ENCODE data around the gene MBD4. TPM values are rescaled to one million over a fixed set of nuclear protein-coding genes. Genes with fewer than 3 reads are reported as not detected.

The MBD4 gene
- total and polyA plus RNA-seq, 10 donors, result 40.0 to 72.6 (median 55.2) TPM

- Histone ChIP-seq H3K27me3 (replicated peaks in 1 of 7) (no peaks in the 10 kb centered on the region), H3K27ac (no peak overlapping the region), H3K9me3 (no peaks in the 10 kb centered on the region), H3K4me3 (no peak overlapping the region), H3K4me1 (peaks cover 2 to 15% (median 10%) of the 10 kb centered on the region in 6 donors), H3K36me3 (no peaks in the 10 kb centered on the region)
- WGBS, 5 donors, result 85 to 95% (median 87%) methylated on average over 2 to 7 of the region's 7 CpGs
- intact Hi-C loops (cut with DNase I; ENCODE audit: low total_unique reads), result no loop called here
- TF ChIP-seq POLR2AphosphoS5 (IDR thresholded peaks at IDR 0.05) (no peak), POLR2A (IDR thresholded peaks at IDR 0.05) (no peak)
- no peak for DNase-seq
These were observed 36.3 kb downstream of the MBD4 start for GRCh38 chr3:129403450-129403849.

DNA sequence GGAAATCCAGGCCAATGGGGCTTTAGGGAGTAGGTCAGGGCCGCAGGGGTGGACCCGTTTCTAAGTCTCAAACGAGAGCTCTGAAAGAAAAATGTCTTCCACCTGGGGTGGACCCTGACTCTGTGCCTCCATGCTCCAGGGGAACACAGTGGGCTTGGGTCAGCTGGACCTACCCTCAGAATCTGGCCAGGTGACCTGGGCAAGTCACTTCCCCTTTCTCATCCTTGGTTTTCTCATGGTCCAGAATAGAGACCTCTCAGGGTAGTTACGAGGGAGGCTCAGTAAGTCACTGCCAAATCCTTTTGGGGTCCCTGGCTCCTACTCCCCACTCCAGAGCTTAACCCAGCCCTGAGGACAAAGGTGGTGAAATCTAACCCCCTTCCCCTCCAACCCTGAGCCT lies 37.1 kb downstream of the MBD4 start:
- DNase-seq, result no peak
- no peaks in the 10 kb centered on the region for H3K27me3 ChIP-seq (replicated peaks in 1 of 7)
- H3K27ac ChIP-seq, result no peak overlapping the region
- H3K4me1 ChIP-seq, result peaks cover 11 to 24% (median 19%) of the 10 kb centered on the region in 6 donors
- TF ChIP-seq POLR2AphosphoS5 (IDR thresholded peaks at IDR 0.05) (no peak), POLR2A (IDR thresholded peaks at IDR 0.05) (no peak), CTCF (IDR thresholded peaks at IDR 0.05 in 8 of 11, conservative IDR thresholded peaks at IDR 0.05 in 3 of 11) (no peak)
- H3K36me3 ChIP-seq, result no peaks in the 10 kb centered on the region
- intact Hi-C loops (cut with DNase I; ENCODE audit: low total_unique reads), result no loop called here
- H3K4me3 ChIP-seq, result no peak overlapping the region
- no peaks in the 10 kb centered on the region for H3K9me3 ChIP-seq
- 93 to 97% (median 94%) methylated on average over 4 of the region's 4 CpGs for WGBS, 5 donors

- intact Hi-C loops (cut with DNase I; ENCODE audit: low total_unique reads), result no loop called here
- 79 to 95% (median 81%) methylated on average over 7 of the region's 7 CpGs for WGBS, 5 donors
- TF ChIP-seq POLR2A (IDR thresholded peaks at IDR 0.05) (no peak), CTCF (IDR thresholded peaks at IDR 0.05 in 8 of 11, conservative IDR thresholded peaks at IDR 0.05 in 3 of 11) (no peak), POLR2AphosphoS5 (IDR thresholded peaks at IDR 0.05) (no peak)
- H3K36me3 ChIP-seq, result peaks cover 0 to 3% (median 0%) of the 10 kb centered on the region in 6 donors
- no peak overlapping the region for H3K4me3 ChIP-seq
- no peak overlapping the region for H3K27ac ChIP-seq
- H3K9me3 ChIP-seq, result no peaks in the 10 kb centered on the region
- H3K4me1 ChIP-seq, result peaks cover 14 to 28% (median 23%) of the 10 kb centered on the region in 6 donors
- DNase-seq, result no peak
- H3K27me3 ChIP-seq (replicated peaks in 1 of 7), result no peaks in the 10 kb centered on the region
These were observed 37.5 kb downstream of the MBD4 start for GRCh38 chr3:129402210-129402609.

- peak in 2 of 11 experiments; percentile 5 to 6 for TF ChIP-seq CTCF (IDR thresholded peaks at IDR 0.05 in 8 of 11, conservative IDR thresholded peaks at IDR 0.05 in 3 of 11)
- no peak for TF ChIP-seq POLR2A (IDR thresholded peaks at IDR 0.05)
- peak overlapping the region; percentile 85 to 96 (median 94) for H3K27ac ChIP-seq
- peaks cover 0 to 26% (median 8%) of the 10 kb centered on the region in 6 donors for H3K36me3 ChIP-seq
- intact Hi-C loops (cut with DNase I; ENCODE audit: low total_unique reads), result no loop called here
- no peaks in the 10 kb centered on the region for H3K27me3 ChIP-seq (replicated peaks in 1 of 7)
- WGBS, 5 donors, result 50 to 58% (median 52%) methylated on average over 8 of the region's 8 CpGs
- peaks cover 15 to 51% (median 29%) of the 10 kb centered on the region in 6 donors for H3K4me1 ChIP-seq
- H3K9me3 ChIP-seq, result no peaks in the 10 kb centered on the region
- peak overlapping the region; percentile 83 to 95 (median 92) for H3K4me3 ChIP-seq
- DNase-seq, result no peak
These were observed 39.8 kb downstream of the MBD4 start for GRCh38 chr3:129399895-129400357.
